Pancreas (tissue), 10 donors: ENCODE data around the gene MDM1. TPM values are rescaled to one million over a fixed set of nuclear protein-coding genes. Genes with fewer than 3 reads are reported as not detected.

Experiments
- ATAC-seq, 4 donors: fragments of 200-7000 bp; cut with Tn5 transposase; one replicate each; pipeline versions ENCODE4 v1.8.0 to v1.9.1; 2020; ENCODE audit warnings: mild to moderate bottlenecking in 4 of 4, moderate library complexity in 4 of 4
- DNase-seq, 6 donors: peaks; one replicate each; pipeline ENCODE4 v3.0.0-alpha.2; 2020
- FAIRE-seq: peaks from 2 replicates; lab custom pipeline; 2012; peaks lifted over from hg19 to GRCh38; lab: Jason Lieb, UNC
- H3K27ac ChIP-seq, 4 donors: fragments of 200-600 bp; sonication (generic); 1 replicate in 3 of 4; 2 replicates in 1 of 4; pipeline versions ENCODE4 v1.5.0 to v1.8.0; 2020
- H3K27me3 ChIP-seq, 4 donors: fragments of 200-600 bp; one replicate each; pipeline ENCODE4 v1.8.0; 2021
- H3K36me3 ChIP-seq, 3 donors: fragments of 200-600 bp; sonication (generic) in 1 of 3; one replicate each; pipeline versions ENCODE4 v1.5.0 to v1.8.0; 2020 to 2021
- H3K4me1 ChIP-seq, 3 donors: fragments of 200-600 bp; one replicate each; pipeline ENCODE4 v1.8.0; 2021
- H3K4me3 ChIP-seq, 4 donors: fragments of 200-600 bp; sonication (generic) in 2 of 4; one replicate each; pipeline versions ENCODE4 v1.5.0 to v1.8.0; 2020 to 2021
- H3K9me3 ChIP-seq, 4 donors: fragments of 200-600 bp; one replicate each; pipeline ENCODE4 v1.8.0; 2021
- CTCF ChIP-seq, 4 donors: fragments of 200-600 bp; sonication (generic) in 3 of 4; IDR thresholded peaks; one replicate each; pipeline versions ENCODE4 v1.5.0 to v1.8.0; 2021; ENCODE audit warnings: antibody characterized with exemption in 4 of 4
- WGBS, 2 donors: extraction: QIAGEN DNeasy Blood & Tissue Kit; methylation state at CpG; one replicate each; pipeline ENCODE4 v1.1.7; 2013; 5-methylcytosine and 5-hydroxymethylcytosine counted together
- intact Hi-C, 3 donors: fragments of 100-400 bp; cut with DNase I; formaldehyde crosslinking; loops; one replicate each; pipeline versions ENCODE4 v1.11.1 to v1.14.2; 2022
- polyA plus RNA-seq, 2 donors: library from polyadenylated mRNA; stranded (reverse); fragments of 200-250 nt; gene quantifications; one replicate each; pipeline ENCODE4 v1.2.3, GENCODE V29; 2013
- total RNA-seq, 6 donors: library from RNA; stranded (reverse); fragmentation: NEBNext Ultra II Directional in 4 of 6; extraction: Animal tissue kit (Norgen Biotek cat#: 25700) in 4 of 6; gene quantifications; one replicate each; pipeline versions ENCODE4 v1.2.1 to v1.2.4, GENCODE V29; 2021 to 2023
- donor health status: healthy with polysubstance abuse.
- donor health status: DM: no; HTN: no; CAD: no; lungs with moderate emphysema.
- donor health status: DM: no; HTN: no; CAD: no.
- donor health status: control.
- donor health status: control.
- donor health status: Bipolar disorder and iron deficiency.
- donor health status: DM: yes; HTN: yes; CAD: no.
- donor health status: DM: no; HTN: no; CAD: no.
- donor health status: DM: no; HTN: no; CAD: no.
- donor health status: DM: yes; HTN: yes; CAD: no.

The MDM1 gene
- total and polyA plus RNA-seq, 8 donors: 3.4 to 10.4 (median 5.2) TPM

- no peak for DNase-seq
- intact Hi-C loops: no loop called here
- Histone ChIP-seq H3K36me3 (no peaks in the 10 kb centered on the region), H3K9me3 (no peaks in the 10 kb centered on the region), H3K4me1 (peaks cover 0 to 8% (median 6%) of the 10 kb centered on the region in 3 donors), H3K27ac (peak overlapping the region in 2 of 4 donors; percentile 47 to 54), H3K27me3 (no peaks in the 10 kb centered on the region), H3K4me3 (peak overlapping the region; percentile 53 to 87 (median 76))
- no peak for FAIRE-seq
- WGBS, 2 donors: 42 to 46% methylated on average over 18 of the region's 18 CpGs
- TF ChIP-seq CTCF (IDR thresholded peaks at IDR 0.05): no peak
- no peak for ATAC-seq
Observed at GRCh38 chr12:68332728-68333630, 817 bp upstream of the MDM1 start.

GRCh38 chr12:68331500-68331868, 678 bp downstream of the MDM1 start:
- Histone ChIP-seq H3K27me3 (no peaks in the 10 kb centered on the region), H3K4me1 (peaks cover 0 to 8% (median 6%) of the 10 kb centered on the region in 3 donors), H3K9me3 (no peaks in the 10 kb centered on the region), H3K36me3 (peaks cover 0 to 3% (median 0%) of the 10 kb centered on the region in 3 donors), H3K27ac (no peak overlapping the region), H3K4me3 (peak overlapping the region; percentile 53 to 87 (median 76))
- intact Hi-C loops: no loop called here
- ATAC-seq (peak; percentile 6 to 37 (median 12)), DNase-seq (no peak), FAIRE-seq (no peak)
- WGBS, 2 donors: 7% methylated on average over 9 of the region's 9 CpGs
- no peak for TF ChIP-seq CTCF (IDR thresholded peaks at IDR 0.05)

GRCh38 chr12:68327896-68328295, 4.3 kb downstream of the MDM1 start:
- intact Hi-C loops: no loop called here
- no peak for ATAC-seq
- no peaks in the 10 kb centered on the region for H3K9me3 ChIP-seq
- FAIRE-seq: no peak
- no peaks in the 10 kb centered on the region for H3K27me3 ChIP-seq
- no peak overlapping the region for H3K27ac ChIP-seq
- no peak for TF ChIP-seq CTCF (IDR thresholded peaks at IDR 0.05)
- H3K4me3 ChIP-seq: no peak overlapping the region
- 83 to 84% methylated on average over 3 of the region's 3 CpGs for WGBS, 2 donors
- peaks cover 0 to 6% (median 0%) of the 10 kb centered on the region in 3 donors for H3K36me3 ChIP-seq
- peaks cover 0 to 8% (median 6%) of the 10 kb centered on the region in 3 donors for H3K4me1 ChIP-seq
- DNase-seq: no peak

DNA sequence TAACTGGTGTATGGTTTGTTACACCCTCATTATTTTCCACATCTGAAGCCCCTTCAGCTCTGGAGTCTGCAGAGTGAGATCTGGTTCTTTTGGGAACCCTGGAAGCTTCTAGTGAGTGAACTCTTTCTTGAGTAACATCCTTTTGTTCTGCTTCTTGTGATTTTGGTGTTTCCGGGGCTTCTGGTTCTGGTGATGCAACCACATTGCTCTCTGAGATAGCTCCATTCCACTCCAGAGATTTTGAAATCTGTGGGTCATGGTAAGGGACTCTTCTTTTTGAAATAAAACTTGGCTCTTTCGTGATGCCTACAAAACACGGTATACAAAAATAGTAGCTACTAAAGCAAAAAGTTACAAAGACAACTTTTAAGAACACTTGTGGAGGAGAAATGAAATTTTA, 5.4 kb downstream of the MDM1 start:
- H3K36me3 ChIP-seq: peaks cover 0 to 6% (median 0%) of the 10 kb centered on the region in 3 donors
- ATAC-seq (no peak), FAIRE-seq (no peak), DNase-seq (no peak)
- no peak overlapping the region for H3K27ac ChIP-seq
- 88 to 89% methylated on average over 3 of the region's 3 CpGs for WGBS, 2 donors
- H3K9me3 ChIP-seq: no peaks in the 10 kb centered on the region
- peaks cover 0 to 8% (median 6%) of the 10 kb centered on the region in 3 donors for H3K4me1 ChIP-seq
- no peak for TF ChIP-seq CTCF (IDR thresholded peaks at IDR 0.05)
- intact Hi-C loops: no loop called here
- H3K27me3 ChIP-seq: no peaks in the 10 kb centered on the region
- no peak overlapping the region for H3K4me3 ChIP-seq

GRCh38 chr12:68325966-68326365, 6.2 kb downstream of the MDM1 start:
- DNase-seq: no peak
- Histone ChIP-seq H3K36me3 (peaks cover 0 to 6% (median 0%) of the 10 kb centered on the region in 3 donors), H3K4me3 (no peak overlapping the region), H3K4me1 (peaks cover 0 to 2% (median 2%) of the 10 kb centered on the region in 3 donors), H3K27ac (no peak overlapping the region), H3K9me3 (no peaks in the 10 kb centered on the region), H3K27me3 (no peaks in the 10 kb centered on the region)
- intact Hi-C loops: no loop called here
- WGBS, 2 donors: 67 to 79% methylated on average over 1 of the region's 1 CpG
- FAIRE-seq: no peak
- no peak for TF ChIP-seq CTCF (IDR thresholded peaks at IDR 0.05)
- no peak for ATAC-seq
